GM23338 (cell line): Measurements from ENCODE around the gene KCTD21. TPM values are rescaled to one million over a fixed set of nuclear protein-coding genes. Genes with fewer than 3 reads are reported as not detected.
"Not testable (repeated sequence)": the region's sequence is repeated elsewhere in the genome, so short reads cannot be mapped to it uniquely, and the experiment has no call there.

Experiments
- ATAC-seq: fragments of 200-7000 bp; cut with Tn5 transposase; 3 replicates; pipeline ENCODE4 v1.9.1; 2020
- DNase-seq: peaks from one replicate; pipeline ENCODE4 v3.0.0-alpha.2; 2015; ENCODE audit warnings: low spot score
- H2AFZ ChIP-seq: fragments of 200-600 bp; sonication (generic); 2 replicates; pipeline ENCODE4 v1.8.0; 2016; ENCODE audit warnings: antibody characterized with exemption, mild to moderate bottlenecking, moderate library complexity
- H3F3A ChIP-seq: fragments of 200-600 bp; sonication (generic); replicated peaks from 2 replicates; pipeline ENCODE4 v1.8.0; 2017; ENCODE audit warnings: antibody characterized with exemption, mixed run types, low read depth
- H3K27ac ChIP-seq: fragments of 200-600 bp; sonication (generic); 2 replicates; pipeline ENCODE4 v1.6.1; 2016; ENCODE audit warnings: low read depth
- H3K27me3 ChIP-seq: fragments of 200-600 bp; sonication (generic); 2 replicates; pipeline ENCODE4 v1.8.0; 2016; ENCODE audit warnings: mild to moderate bottlenecking, mixed run types, moderate library complexity; ENCODE audit not compliant: insufficient read depth
- H3K36me3 ChIP-seq: fragments of 200-600 bp; sonication (generic); 2 replicates; pipeline ENCODE4 v1.8.0; 2016; ENCODE audit warnings: mild to moderate bottlenecking; ENCODE audit not compliant: insufficient read depth
- H3K4me1 ChIP-seq: fragments of 200-600 bp; sonication (generic); 2 replicates; pipeline ENCODE4 v1.8.0; 2016; ENCODE audit warnings: mild to moderate bottlenecking, moderate library complexity; ENCODE audit not compliant: insufficient read depth
- H3K4me2 ChIP-seq: fragments of 200-600 bp; sonication (generic); 2 replicates; pipeline ENCODE4 v1.7.1; 2017; ENCODE audit warnings: mixed run types
- H3K4me3 ChIP-seq: fragments of 200-600 bp; sonication (generic); 2 replicates; pipeline ENCODE4 v1.6.1; 2016; ENCODE audit warnings: mixed run types
- H3K79me2 ChIP-seq: fragments of 200-600 bp; sonication (generic); replicated peaks from 2 replicates; pipeline ENCODE4 v1.8.0; 2017; ENCODE audit warnings: mild to moderate bottlenecking; ENCODE audit not compliant: insufficient read depth
- H3K9me2 ChIP-seq: fragments of 200-600 bp; sonication (generic); 2 replicates; pipeline ENCODE4 v1.8.0; 2017; ENCODE audit not compliant: insufficient read depth
- H4K20me1 ChIP-seq: fragments of 200-600 bp; sonication (generic); replicated peaks from 2 replicates; pipeline ENCODE4 v1.8.0; 2017; ENCODE audit warnings: mild to moderate bottlenecking; ENCODE audit not compliant: insufficient read depth
- H3K27ac Mint-ChIP-seq: 2 replicates; pipeline ENCODE4 v1.8.0; 2020; ENCODE audit warnings: inconsistent platforms, mild to moderate bottlenecking, moderate library complexity, mixed read lengths
- H3K27me3 Mint-ChIP-seq: 3 replicates; pipeline ENCODE4 v1.8.0; 2022; ENCODE audit warnings: low read depth, mild to moderate bottlenecking, moderate library complexity, mixed read lengths, inconsistent platforms; ENCODE audit not compliant: insufficient read depth, poor library complexity
- H3K36me3 Mint-ChIP-seq: 3 replicates; pipeline ENCODE4 v1.8.0; 2021; ENCODE audit warnings: low read depth, mild to moderate bottlenecking, inconsistent platforms, moderate library complexity, mixed read lengths
- H3K4me1 Mint-ChIP-seq: 3 replicates; pipeline ENCODE4 v1.8.0; 2020; ENCODE audit warnings: mild to moderate bottlenecking, inconsistent platforms, mixed read lengths
- H3K4me3 Mint-ChIP-seq: 3 replicates; pipeline ENCODE4 v1.8.0; 2021; ENCODE audit warnings: moderate library complexity, mild to moderate bottlenecking, inconsistent platforms, mixed read lengths
- H3K9me3 Mint-ChIP-seq: 3 replicates; pipeline ENCODE4 v1.8.0; 2020; ENCODE audit warnings: moderate library complexity, mild to moderate bottlenecking, inconsistent platforms, mixed read lengths
- CREB1 ChIP-seq: fragments of 250-450 bp; sonication (Bioruptor Pico); IDR thresholded peaks from 2 replicates; pipeline ENCODE4 v1.5.0; 2020; ENCODE audit warnings: low read depth, mild to moderate bottlenecking, moderate library complexity
- EZH2phosphoT487 ChIP-seq: fragments of 200-600 bp; sonication (generic); IDR thresholded peaks from one replicate; pipeline ENCODE4 v1.8.1; 2018; ENCODE audit warnings: antibody characterized with exemption; ENCODE audit not compliant: unreplicated experiment
- NANOG ChIP-seq: IDR thresholded peaks from 2 replicates; pipeline ENCODE4 v1.6.1; 2016; ENCODE audit warnings: antibody characterized with exemption, borderline replicate concordance
- POLR2AphosphoS5 ChIP-seq: IDR thresholded peaks from 2 replicates; pipeline ENCODE4 v1.6.1; 2016; ENCODE audit warnings: antibody characterized with exemption, low read depth
- STAT1 ChIP-seq: IDR thresholded peaks from one replicate; pipeline ENCODE4 v1.6.1; 2016; ENCODE audit warnings: antibody characterized with exemption; ENCODE audit not compliant: unreplicated experiment
- ZNF114 ChIP-seq: fragments of 250-450 bp; sonication (Bioruptor Pico); IDR thresholded peaks from 2 replicates; pipeline ENCODE4 v1.5.0; 2020; ENCODE audit warnings: mild to moderate bottlenecking, moderate library complexity
- polyA plus RNA-seq: library from polyadenylated mRNA; unstranded; fragments of >200 nt; fragmentation: Nextera tagmentation; extraction: Ambion mirVana; gene quantifications from 2 replicates; pipeline ENCODE4 v1.2.1, GENCODE V29; 2016
- total RNA-seq: library from RNA; depleted of rRNA; stranded (reverse); fragments of >200 nt; shearing (Covaris generic); gene quantifications from 2 replicates; pipeline ENCODE4 v1.2.3, GENCODE V29; 2014
- TF ChIP-seq, protein P1 (sequence below): fragments of 250-450 bp; sonication (Bioruptor Pico); IDR thresholded peaks from 2 replicates; pipeline ENCODE4 v1.5.0; 2020; ENCODE audit warnings: mild to moderate bottlenecking, moderate library complexity

The KCTD21 gene
- total and polyA plus RNA-seq, 2 experiments from 2014 or later: 1.0 to 3.7 TPM

DNA sequence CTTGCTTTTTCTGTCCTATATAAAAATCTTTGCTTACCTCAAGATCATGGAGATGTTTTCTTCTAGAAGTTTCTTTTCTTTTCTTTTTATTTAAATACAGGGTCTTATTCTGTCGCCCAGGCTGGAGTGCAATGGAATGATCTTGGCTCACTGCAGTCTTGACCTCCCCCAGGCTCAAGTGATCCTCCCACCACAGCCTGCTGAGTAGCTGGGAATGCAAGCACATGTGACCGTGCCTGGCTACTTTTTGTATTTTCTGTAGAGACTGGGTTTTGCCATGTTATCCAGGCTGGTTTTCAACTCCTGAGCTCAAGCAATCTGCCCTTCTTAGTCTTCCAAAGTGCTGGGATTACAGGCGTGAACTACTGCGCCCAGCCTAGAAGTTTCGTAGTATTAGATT is 45.6 kb upstream of the KCTD21 start:
- Mint-ChIP-seq H3K27ac (no peak overlapping the region), H3K36me3 (no peaks in the 10 kb centered on the region), H3K4me3 (no peak overlapping the region), H3K27me3 (no peaks in the 10 kb centered on the region), H3K9me3 (no peaks in the 10 kb centered on the region), H3K4me1 (no peaks in the 10 kb centered on the region; the same call in 2 of the 3 replicates)
- DNase-seq (peak; percentile 20), ATAC-seq (no peak)
- Histone ChIP-seq H3K4me3 (no peak overlapping the region), H3K4me1 (no peaks in the 10 kb centered on the region; the same call in 1 of the 2 replicates), H3K9me2 (no peaks in the 10 kb centered on the region), H3K27ac (no peak overlapping the region), H2AFZ (no peak overlapping the region), H3F3A (no peaks in the 10 kb centered on the region), H3K27me3 (no peaks in the 10 kb centered on the region), H3K4me2 (no peak overlapping the region), H3K36me3 (no peaks in the 10 kb centered on the region), H3K79me2 (no peaks in the 10 kb centered on the region), H4K20me1 (no peaks in the 10 kb centered on the region; the same call in 1 of the 2 replicates)
- TF ChIP-seq NANOG (no peak), EZH2phosphoT487 (no peak), POLR2AphosphoS5 (no peak), STAT1 (no peak), CREB1 (CRISPR knock-in tag) (no peak), ZNF114 (CRISPR knock-in tag) (no peak)
- TF ChIP-seq, protein P1, sequence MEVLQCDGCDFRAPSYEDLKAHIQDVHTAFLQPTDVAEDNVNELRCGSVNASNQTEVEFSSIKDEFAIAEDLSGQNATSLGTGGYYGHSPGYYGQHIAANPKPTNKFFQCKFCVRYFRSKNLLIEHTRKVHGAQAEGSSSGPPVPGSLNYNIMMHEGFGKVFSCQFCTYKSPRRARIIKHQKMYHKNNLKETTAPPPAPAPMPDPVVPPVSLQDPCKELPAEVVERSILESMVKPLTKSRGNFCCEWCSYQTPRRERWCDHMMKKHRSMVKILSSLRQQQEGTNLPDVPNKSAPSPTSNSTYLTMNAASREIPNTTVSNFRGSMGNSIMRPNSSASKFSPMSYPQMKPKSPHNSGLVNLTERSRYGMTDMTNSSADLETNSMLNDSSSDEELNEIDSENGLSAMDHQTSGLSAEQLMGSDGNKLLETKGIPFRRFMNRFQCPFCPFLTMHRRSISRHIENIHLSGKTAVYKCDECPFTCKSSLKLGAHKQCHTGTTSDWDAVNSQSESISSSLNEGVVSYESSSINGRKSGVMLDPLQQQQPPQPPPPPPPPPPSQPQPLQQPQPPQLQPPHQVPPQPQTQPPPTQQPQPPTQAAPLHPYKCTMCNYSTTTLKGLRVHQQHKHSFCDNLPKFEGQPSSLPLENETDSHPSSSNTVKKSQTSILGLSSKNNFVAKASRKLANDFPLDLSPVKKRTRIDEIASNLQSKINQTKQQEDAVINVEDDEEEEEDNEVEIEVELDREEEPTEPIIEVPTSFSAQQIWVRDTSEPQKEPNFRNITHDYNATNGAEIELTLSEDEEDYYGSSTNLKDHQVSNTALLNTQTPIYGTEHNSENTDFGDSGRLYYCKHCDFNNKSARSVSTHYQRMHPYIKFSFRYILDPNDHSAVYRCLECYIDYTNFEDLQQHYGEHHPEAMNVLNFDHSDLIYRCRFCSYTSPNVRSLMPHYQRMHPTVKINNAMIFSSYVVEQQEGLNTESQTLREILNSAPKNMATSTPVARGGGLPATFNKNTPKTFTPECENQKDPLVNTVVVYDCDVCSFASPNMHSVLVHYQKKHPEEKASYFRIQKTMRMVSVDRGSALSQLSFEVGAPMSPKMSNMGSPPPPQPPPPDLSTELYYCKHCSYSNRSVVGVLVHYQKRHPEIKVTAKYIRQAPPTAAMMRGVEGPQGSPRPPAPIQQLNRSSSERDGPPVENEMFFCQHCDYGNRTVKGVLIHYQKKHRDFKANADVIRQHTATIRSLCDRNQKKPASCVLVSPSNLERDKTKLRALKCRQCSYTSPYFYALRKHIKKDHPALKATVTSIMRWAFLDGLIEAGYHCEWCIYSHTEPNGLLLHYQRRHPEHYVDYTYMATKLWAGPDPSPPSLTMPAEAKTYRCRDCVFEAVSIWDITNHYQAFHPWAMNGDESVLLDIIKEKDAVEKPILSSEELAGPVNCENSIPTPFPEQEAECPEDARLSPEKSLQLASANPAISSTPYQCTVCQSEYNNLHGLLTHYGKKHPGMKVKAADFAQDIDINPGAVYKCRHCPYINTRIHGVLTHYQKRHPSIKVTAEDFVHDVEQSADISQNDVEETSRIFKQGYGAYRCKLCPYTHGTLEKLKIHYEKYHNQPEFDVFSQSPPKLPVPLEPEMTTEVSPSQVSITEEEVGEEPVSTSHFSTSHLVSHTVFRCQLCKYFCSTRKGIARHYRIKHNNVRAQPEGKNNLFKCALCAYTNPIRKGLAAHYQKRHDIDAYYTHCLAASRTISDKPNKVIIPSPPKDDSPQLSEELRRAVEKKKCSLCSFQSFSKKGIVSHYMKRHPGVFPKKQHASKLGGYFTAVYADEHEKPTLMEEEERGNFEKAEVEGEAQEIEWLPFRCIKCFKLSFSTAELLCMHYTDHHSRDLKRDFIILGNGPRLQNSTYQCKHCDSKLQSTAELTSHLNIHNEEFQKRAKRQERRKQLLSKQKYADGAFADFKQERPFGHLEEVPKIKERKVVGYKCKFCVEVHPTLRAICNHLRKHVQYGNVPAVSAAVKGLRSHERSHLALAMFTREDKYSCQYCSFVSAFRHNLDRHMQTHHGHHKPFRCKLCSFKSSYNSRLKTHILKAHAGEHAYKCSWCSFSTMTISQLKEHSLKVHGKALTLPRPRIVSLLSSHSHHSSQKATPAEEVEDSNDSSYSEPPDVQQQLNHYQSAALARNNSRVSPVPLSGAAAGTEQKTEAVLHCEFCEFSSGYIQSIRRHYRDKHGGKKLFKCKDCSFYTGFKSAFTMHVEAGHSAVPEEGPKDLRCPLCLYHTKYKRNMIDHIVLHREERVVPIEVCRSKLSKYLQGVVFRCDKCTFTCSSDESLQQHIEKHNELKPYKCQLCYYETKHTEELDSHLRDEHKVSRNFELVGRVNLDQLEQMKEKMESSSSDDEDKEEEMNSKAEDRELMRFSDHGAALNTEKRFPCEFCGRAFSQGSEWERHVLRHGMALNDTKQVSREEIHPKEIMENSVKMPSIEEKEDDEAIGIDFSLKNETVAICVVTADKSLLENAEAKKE: no peak

- not testable (repeated sequence) for H3K4me1 Mint-ChIP-seq, H3K4me2 ChIP-seq, H3K27me3 ChIP-seq, H3F3A ChIP-seq, H3K36me3 ChIP-seq, H3K9me2 ChIP-seq, H3K36me3 Mint-ChIP-seq, H3K4me1 ChIP-seq, H3K27me3 Mint-ChIP-seq, ATAC-seq, H3K27ac Mint-ChIP-seq, H3K4me3 Mint-ChIP-seq, H3K79me2 ChIP-seq, H3K9me3 Mint-ChIP-seq, DNase-seq, H2AFZ ChIP-seq, H4K20me1 ChIP-seq, H3K27ac ChIP-seq, H3K4me3 ChIP-seq
Measured at GRCh38 chr11:78233046-78233445, 44.6 kb upstream of the KCTD21 start.
